Central memory CD4-positive, alpha-beta T cell (primary cell): ENCODE data around the gene MTRR.
A peak's percentile ranks its signal among the peaks of the same experiment; 100 is the strongest.

Source experiments
- DNase-seq: peaks from one replicate; pipeline ENCODE4 v3.0.0; 2022
- total RNA-seq, 3 experiments: gene quantifications; one replicate each; lab custom pipeline; 2026; lab: John Stamatoyannopoulos, UW

Gene MTRR
- total RNA-seq = 70.9 to 86.6 (median 82.5) reads per million in 3 experiments

DNA sequence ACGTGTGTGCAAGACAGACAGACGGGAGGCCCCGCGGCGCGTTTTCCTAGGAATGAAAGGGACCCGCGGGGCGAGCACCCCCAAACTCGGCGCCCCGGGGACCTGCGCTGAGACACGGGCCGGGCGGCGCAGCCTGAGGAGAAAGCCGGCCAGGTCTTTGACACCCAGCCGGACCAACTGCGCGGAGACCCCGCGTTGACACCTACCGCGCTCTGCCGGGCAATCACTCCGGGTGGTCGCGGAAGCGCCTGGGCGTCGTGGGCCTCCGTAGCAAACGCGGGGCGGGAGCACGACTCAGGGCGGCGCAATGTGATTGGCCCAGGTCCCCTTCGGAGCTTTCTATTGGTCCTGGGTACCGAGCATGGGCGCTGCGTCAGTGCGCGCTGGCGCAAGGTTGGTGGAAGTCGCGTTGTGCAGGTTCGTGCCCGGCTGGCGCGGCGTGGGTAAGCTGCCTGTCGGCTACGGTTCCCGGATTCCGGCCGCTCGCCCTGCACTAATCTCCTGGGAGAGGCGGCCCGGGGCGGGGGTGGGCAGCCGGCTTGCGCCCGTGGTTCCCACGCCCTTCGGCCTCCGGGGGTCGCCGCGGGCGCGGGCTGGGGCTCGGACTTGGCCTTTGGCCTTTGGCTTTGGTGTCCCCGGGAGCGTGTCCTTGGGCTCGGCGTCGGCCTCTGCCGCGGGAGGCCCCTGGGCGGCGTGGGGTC is at the start of gene MTRR, which contains the start of gene FASTKD3:
TSS of gene MTRR (plus strand) at position 376 of the 701 bp plus-strand sequence. CDS start 1,647 bp downstream, outside the sequence.
TSS of gene FASTKD3 (minus strand) at position 259 of the 701 bp plus-strand sequence. CDS start 948 bp downstream, outside the sequence.
- DNase-seq = peak; percentile 88

DNA sequence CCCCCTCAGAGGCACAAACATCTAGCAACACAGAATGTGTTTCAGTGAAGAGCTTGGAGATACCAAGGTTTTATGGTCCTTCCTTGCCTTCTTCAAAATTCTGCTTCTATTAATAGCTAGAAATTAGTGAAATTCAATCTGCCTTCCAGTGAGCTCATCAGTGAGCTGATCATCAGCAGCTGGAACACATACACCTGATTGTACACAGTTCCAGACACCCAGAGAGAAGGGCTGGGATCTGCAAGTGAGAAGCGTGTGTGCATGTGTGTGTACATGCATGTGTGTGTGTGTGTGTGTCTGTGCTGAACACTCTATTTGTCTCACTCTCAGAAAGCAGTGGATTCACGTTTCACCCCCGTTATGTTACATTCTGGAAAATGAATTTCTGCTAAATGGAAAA is 46.5 kb upstream of the MTRR start:
- DNase-seq = no peak

- no peak for DNase-seq
These were observed 45.4 kb upstream of the MTRR start for GRCh38 chr5:7823594-7823993.

GRCh38 chr5:7824995-7825394 is 44.0 kb upstream of the MTRR start:
- no peak for DNase-seq

GRCh38 chr5:7825630-7826029 is 43.3 kb upstream of the MTRR start:
- no peak for DNase-seq

GRCh38 chr5:7827610-7828009 is 41.3 kb upstream of the MTRR start:
- DNase-seq = no peak

GRCh38 chr5:7828269-7828668 is 40.7 kb upstream of the MTRR start:
- DNase-seq = no peak

- no peak for DNase-seq
These were observed 34.0 kb upstream of the MTRR start for GRCh38 chr5:7834982-7835381.

DNA sequence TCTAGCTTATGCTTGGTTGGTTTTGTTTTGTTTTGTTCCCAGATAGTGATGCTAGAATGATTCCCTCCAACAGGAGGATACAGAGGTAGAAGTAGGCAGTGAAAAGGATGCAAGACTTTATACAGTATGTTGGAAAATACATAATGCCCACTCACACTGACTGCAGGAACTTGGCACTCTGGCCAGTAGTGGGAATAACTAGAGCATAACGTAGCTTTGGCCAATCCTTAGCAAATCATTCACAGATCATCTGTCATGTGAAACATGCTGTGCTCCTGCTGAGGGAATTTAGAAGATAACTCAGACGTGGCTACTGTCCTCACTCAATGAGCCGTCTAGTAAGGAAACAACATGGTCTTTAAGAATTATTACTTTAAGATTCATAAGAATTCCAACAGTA is 31.5 kb upstream of the MTRR start:
- DNase-seq = no peak

DNA sequence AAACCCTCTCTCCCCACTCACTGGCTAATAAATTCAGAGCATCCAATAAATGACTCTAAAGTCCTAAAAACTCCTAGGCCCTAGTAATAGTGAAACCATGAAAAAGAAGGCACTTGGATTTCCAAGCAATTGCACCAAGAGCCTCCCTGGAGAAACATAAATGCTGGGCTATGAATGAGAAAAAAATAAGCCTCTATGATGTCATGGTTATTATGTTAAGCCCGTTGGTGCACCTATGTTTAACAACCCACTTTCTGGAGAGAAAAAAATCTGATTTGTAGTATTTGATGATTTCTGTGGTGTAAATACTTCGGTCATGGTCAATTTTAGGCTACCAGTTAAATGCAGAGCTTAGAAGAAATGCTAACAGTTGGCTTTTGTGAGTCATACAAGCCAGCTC is 26.4 kb upstream of the MTRR start:
- DNase-seq = no peak

DNA sequence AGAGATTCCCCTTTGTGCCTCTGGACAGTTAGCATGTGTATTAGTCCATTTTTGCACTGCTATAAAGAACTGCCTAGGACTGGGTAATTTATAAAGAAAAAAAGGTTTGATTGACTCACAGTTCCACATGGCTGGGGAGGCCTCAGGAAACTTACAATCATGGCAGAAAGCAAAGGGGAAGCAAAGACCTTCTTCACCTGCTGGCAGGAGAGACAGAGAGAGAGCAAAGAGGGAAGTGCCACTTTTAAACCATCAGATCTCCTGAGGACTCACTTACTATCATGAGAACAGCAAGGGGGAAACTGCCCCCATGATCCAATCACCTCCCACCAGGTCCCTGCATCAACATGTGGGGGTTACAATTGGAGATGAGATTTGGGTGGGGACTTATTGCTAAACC is 24.0 kb upstream of the MTRR start:
- no peak for DNase-seq

DNA sequence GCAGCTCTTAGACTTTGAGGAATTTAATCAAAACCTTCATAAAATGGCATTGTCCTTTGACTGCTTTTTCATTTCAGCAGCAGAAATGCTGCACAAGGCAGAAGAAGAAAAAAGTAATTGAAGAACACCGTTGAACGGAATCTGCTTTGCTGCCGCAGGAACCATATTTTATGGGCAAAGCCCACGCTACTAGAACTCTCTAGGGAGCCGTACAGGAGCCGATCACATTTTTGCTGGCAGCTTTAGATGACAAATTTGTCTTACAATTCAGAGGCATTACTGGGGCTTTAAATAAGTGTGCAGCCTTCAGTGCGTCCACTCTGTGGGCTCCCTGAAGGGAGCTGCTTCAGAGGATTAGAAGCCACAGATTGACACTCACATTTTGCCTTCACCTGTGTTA is 23.4 kb upstream of the MTRR start:
- no peak for DNase-seq

DNA sequence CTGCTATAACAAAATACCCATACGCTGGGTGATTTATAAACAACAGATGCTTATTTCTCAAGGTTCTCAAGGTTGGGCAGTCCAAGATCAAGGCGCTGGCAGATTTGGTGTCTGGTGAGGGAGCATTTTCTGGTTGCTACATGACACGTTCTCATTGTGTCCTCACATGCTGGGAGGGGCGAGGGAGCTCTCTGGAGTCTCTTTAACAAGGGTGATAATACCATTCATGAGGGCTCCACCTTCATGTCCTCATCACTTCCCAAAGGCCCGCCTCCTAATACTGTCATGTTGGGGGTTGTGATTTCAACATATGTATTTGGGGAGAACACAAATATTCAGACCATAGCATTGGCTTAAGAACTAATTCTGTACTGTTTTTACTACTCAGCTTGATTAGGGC is 22.6 kb upstream of the MTRR start:
- DNase-seq = no peak

GRCh38 chr5:7848296-7848695 is 20.7 kb upstream of the MTRR start:
- no peak for DNase-seq

DNA sequence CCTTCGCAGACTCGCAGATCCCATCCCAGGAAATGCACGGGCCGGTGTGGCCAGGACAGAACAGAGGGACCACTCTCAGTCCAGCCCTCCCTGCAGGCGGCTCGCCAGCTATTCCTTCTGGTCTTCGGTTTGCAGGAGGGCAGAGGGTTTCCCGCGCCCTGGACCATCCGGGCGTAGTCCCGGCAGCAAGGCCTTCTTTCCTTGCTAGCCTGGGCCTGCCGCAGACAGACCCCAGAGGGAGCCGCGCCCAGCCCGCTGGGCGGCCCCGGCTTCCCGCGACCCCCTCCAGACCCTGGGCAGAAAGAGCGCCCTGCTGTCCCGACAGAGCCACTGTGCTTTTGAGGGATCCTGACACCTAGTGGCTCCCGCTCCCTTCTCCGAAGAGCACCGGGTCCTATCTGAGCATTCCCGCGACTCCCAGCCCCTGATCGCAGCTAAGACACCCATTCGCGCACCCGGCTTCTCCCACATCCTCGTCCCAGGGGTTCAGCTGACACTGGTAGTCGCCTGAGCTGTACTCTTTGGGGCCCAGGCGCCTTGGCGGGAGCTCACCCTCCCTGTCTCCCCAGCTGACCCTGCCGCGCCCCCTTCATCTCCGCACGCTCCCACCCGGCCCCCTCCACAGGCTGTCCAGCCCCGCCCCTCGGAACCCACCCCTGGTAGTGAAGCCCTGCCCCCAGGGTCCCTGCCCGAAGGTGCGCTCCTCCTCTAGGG is 19.1 kb upstream of the MTRR start:
- DNase-seq = no peak

- no peak for DNase-seq
These were observed 18.3 kb upstream of the MTRR start, which contains the start of gene CFAP90 for GRCh38 chr5:7850395-7851239. TSS of gene CFAP90 (minus strand) at chr5:7851133. CDS start at chr5:7851021, 112 bp downstream.

DNA sequence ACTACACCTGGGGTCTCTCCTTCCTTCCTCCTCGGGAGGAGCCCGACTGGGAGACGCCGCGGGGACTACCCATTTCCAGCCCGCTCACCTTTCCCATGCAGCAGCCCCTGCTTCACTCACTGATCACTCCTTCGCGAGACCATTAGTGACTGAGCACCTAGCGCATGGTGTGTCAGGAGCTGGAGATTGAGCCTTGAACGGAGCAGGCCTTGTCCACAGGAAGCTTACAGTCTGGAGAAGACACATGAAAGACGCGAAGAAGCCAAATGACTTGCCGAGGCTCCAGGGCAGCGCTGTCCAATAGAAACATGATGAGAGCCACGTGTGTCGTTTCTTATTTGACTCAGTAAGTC is 17.7 kb upstream of the MTRR start:
- no peak for DNase-seq

GRCh38 chr5:7851617-7852289 is 17.2 kb upstream of the MTRR start:
- no peak for DNase-seq

- DNase-seq = no peak
These were observed 16.4 kb upstream of the MTRR start for GRCh38 chr5:7852542-7852941.

DNA sequence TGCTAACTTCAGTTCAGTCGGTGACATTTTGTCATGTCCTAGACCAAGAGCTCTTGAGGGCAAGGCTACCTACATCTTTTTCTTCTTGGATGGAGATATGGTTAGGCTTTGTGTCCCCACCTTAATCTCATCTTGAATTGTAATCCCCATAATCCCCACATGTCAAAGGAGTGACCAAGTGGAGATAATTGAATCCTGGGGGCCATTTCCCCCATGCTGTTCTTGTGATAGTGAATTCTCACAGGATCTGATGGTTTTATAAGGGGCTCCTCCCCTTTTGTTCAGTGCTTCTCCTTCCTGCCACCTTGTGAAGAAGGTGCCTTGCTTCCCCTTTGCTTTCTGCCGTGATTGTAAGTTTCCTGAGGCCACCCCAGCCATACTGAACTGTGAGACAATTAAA is 16.0 kb upstream of the MTRR start:
- no peak for DNase-seq

GRCh38 chr5:7855611-7856010 is 13.3 kb upstream of the MTRR start:
- no peak for DNase-seq

DNA sequence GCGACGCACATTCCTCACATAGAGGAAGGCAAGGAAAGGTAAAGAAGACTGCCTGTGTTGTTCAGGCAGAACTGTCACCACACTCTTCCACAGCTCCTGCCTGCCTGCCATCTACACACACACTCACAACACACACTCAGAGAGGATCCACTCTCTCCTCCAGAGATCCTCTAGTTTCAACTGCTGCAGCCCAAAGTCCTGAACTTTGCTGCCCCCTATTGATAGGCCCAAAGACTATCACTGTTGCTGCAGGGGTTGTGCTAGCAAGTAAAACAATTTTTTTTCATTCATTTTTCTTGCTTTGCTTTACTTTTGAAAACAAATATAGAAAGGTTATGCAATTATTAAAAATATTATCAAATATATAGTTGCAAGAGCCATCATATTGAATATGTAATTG is 12.1 kb upstream of the MTRR start:
- peak; percentile 40 for DNase-seq

GRCh38 chr5:7857361-7857760 is 11.6 kb upstream of the MTRR start:
- no peak for DNase-seq
